Measurements from ENCODE around the gene SHISAL2B.

DNA sequence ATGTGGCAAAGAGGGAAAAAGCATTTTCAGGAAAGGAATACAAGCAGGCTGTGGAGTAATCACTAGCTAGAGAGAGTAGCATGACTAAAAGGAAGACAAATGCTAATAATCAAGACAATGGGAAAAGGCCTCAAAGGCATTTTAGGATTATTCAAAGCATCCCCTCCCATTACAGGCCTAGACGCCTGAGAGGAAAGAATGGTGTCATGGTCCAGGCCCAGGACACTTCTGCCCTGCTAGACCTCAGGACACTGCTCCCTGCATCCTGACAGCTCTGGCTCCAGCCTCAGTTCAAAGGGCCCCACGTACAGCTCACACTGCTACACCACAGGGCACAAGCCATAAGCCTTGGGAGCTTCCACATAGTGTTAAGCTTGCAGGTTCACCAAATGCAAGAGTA lies 40.8 kb upstream of the SHISAL2B start:
- TF ChIP-seq POLR2A (IDR thresholded peaks at IDR 0.05; ENCODE audit: low read depth, low read length), result no peak
- TF ChIP-seq, protein P1, sequence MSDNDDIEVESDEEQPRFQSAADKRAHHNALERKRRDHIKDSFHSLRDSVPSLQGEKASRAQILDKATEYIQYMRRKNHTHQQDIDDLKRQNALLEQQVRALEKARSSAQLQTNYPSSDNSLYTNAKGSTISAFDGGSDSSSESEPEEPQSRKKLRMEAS (IDR thresholded peaks at IDR 0.05; ENCODE audit: insufficient read depth, insufficient read length), result no peak

All from endothelial cell of umbilical vein (primary cell).